Stimulated activated CD4-positive, alpha-beta T cell treated with anti-CD3 and anti-CD28 coated beads, Interleukin-1b, Interleukin-23, amount 100 ng/mL, for 4 hours (primary cell): Measurements from ENCODE around the gene MARCHF6.
"Not testable (repeated sequence)": the region's sequence is repeated elsewhere in the genome, so short reads cannot be mapped to it uniquely, and the experiment has no call there.

Experiments used
- DNase-seq, 2 donors: peaks; one replicate each; pipeline ENCODE4 v3.0.0-alpha.2; 2020; ENCODE audit warnings: low read depth in 2 of 2

MARCHF6 gene

GRCh38 chr5:10324518-10325370 is 28.8 kb upstream of the MARCHF6 start:
- DNase-seq = no peak

DNA sequence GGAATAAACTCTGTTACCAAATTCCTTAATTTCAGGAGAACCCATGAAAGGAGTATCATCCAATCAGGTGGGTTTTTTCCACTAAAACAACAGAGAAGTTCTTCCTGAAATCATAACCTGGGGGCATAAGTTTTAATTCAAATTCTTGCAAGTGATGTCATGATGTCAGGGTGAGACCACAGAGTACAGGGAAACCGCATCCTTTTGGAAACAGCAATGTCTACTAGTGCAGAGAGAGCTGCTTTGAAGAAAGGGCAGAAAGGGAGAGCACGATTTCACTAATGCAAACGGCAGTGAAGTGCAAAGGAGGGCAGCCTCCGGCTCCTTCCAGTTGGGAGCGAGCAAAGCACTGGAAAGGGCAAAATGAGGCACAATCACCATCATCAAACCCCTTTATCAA is 25.2 kb upstream of the MARCHF6 start:
- DNase-seq = no peak

DNA sequence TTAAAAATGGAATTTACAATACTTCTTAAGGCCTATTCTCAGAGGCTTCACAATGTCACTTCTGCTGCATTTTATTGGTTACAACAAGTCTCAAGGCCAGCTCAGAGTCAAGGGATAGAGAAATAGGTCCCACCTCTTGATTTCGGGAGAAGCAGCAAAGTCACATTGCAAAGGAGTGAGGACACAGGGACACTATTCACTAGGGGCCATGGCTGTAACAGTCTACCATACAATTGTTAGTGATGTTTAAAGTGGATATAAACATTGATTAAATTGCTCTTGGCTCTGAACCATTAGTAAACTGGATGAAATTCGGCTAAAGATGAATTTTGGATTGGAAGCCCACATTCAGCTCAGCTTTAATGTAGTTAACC is 24.1 kb upstream of the MARCHF6 start:
- DNase-seq = no peak

DNA sequence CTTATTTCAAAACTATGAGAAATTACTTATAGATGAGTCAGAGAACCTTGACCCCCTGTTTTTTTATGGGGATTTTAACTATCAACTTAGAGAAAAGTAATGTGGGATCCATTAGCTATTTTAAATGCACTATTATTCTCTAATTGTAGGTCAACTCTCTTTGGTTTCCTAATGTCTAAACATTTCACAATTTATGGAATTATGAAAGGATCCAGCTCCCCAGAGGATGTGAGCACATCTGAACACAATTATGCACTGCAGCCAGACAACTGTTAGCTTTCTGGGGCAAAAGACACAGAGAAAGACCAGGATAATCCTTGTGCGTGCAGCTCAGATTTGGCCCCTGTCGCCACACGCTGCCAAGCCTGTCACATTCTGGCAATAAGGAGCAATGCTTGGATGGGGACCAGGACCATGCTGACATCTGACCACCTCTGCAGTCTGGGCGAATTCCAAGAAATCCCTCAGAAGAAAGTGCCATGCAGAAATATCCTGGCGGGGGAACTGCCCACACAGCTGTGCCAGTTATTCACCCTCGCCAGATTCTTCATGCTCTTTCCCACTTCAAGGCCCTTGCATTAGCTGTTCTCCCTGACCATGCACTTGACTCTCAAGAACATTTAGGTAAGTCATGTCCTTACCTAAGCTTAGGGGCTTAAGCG is 23.5 kb upstream of the MARCHF6 start:
- DNase-seq = no peak

DNA sequence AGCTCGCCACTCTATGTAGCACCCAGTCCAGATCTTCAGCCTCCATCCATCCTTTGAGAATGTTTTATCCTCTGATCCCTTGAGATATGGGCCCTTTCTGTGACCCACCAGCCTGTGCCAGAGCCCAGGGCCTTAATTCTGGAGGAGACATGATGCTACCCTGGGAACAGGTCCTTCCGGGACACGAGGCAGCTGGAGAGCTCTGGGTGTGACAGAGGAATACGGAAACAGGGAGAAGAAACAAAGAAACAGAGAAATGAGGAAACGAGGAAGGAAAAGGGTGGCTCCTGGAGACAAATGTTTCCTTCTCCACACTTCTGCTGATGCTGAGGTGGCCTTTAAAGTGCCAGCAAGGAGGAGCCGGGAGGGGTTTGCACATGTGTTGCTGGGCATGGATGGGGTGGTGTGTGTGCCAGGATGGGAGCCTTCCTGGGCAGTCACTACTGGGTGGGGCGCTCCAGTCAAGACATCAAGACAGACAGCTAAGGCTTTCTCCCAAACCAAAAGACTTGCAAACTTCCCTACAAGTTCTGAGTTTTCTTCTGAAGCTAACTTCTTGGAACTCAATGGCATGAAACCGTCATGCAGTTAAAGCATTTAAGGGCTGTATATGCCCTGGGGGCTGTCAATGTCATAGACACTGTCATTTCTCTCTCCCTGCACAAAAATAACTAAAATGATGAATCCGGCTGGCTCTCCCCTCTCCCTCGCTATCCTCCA is 22.8 kb upstream of the MARCHF6 start:
- DNase-seq = no peak

DNA sequence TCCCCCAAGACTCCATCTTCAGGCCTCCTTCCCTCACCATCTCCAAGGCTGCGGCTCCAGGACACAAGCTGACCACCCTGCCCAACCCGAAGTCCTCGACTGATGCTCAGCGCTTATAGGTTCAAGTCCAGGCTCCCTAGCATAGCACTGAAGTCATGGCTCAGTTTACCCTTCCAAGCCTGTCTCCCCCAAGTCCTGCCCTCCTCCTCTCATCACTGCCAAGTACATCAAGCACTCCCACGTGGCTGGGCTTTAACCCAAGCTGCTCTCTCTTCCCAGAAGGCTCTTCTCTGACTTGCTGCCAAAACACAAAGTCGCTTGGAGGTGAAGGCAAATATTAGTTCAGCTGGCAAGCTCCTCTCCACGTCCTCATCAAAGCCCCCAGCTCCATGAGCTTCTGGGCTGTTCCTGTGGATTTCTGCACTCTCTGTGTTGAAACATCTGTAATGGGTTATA is 22.1 kb upstream of the MARCHF6 start:
- DNase-seq = no peak

DNA sequence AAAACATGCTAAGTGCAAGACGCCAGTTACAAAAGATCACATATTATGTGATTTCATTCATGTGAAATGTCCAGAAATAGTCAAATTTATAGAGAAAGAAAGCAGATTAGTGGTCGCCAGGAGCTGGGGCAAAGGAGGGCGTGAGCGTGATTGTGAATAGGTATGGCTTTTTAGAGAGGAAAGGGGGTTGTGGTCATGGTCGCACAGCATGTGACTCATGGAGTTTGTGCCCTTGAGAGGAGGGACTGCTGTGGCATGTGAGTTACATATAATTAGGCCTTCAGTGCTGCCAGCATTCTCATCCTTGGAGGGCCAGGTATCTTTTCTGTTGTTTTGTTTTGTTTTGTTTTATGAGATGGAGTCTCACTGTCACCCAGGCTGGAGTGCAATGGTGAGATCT is 21.2 kb upstream of the MARCHF6 start:
- no peak for DNase-seq

- DNase-seq = no peak
Measured at GRCh38 chr5:10333154-10334006, 20.1 kb upstream of the MARCHF6 start.

GRCh38 chr5:10334831-10335230 is 18.7 kb upstream of the MARCHF6 start:
- no peak for DNase-seq

DNA sequence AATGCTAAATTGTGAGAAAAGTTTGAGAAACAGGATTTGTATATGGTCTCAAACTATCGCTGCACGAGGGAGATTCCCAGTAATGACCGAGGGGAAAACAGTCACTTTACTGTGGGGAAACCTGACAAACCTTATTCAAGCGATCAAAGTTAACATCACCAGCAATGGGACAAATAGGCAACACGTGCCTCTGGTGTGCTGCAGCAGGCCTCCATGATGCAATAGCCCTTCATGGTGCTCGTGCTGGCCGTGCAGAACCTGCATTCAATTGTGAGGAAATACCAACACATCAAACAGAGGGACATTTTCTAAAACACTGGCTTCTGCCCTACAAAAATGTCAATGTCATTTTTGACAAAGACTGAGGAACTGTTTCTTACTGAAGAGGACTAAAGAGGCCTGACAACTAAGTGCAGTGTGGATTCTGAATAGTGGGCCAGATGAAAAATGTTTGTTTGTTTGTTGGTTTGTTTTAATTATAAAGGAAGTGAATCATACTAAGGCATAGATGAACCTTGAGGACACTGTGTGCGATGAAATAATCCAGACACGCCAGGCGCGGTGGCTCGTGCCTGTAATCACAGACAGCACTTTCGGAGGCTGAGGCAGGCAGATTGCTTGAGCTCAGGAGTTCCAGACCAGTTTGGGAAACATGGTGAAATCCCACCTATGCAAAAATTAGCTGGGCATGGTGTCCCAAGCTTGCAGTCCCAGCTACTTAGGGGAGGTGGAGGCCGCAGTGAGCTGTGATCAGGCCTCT is 17.6 kb upstream of the MARCHF6 start:
- no peak for DNase-seq

- no peak for DNase-seq
Measured at GRCh38 chr5:10337107-10337506, 16.4 kb upstream of the MARCHF6 start.

DNA sequence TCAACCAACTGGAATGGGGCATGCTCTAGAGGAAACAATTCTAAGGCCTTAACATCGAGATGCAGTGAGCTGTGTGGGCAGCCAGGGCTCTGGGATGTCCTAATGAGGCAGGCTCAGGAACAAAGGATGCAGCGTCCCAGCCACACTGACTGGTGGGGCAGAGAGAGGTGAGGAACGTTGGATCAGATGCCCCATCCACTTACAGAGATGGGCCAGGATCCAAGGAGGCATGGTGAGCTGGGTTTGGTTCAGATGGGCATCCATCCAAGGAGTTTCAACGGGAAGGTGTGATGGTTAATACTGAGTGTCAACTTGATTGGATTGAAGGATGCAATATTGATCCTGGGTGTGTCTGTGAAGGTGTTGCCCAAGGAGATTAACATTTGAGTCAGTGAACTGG is 15.5 kb upstream of the MARCHF6 start:
- DNase-seq = no peak

DNA sequence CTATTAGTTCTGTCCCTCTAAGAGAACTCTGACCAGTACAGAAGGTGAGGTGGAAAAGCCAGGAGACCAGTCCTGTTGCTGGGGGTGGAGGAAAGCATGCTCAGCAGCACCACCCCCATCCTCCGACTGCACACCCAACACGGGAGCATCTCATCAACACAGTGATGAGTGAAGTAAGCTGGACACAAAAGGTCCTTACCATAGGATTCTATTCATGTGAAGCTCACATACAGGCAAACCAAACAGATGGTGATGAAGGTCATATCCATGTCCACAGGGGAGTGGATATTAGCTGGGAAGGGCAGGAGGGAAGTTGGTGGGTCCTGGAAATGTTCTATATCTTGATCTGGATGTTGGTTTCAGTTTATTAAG is 14.8 kb upstream of the MARCHF6 start:
- DNase-seq = no peak

DNA sequence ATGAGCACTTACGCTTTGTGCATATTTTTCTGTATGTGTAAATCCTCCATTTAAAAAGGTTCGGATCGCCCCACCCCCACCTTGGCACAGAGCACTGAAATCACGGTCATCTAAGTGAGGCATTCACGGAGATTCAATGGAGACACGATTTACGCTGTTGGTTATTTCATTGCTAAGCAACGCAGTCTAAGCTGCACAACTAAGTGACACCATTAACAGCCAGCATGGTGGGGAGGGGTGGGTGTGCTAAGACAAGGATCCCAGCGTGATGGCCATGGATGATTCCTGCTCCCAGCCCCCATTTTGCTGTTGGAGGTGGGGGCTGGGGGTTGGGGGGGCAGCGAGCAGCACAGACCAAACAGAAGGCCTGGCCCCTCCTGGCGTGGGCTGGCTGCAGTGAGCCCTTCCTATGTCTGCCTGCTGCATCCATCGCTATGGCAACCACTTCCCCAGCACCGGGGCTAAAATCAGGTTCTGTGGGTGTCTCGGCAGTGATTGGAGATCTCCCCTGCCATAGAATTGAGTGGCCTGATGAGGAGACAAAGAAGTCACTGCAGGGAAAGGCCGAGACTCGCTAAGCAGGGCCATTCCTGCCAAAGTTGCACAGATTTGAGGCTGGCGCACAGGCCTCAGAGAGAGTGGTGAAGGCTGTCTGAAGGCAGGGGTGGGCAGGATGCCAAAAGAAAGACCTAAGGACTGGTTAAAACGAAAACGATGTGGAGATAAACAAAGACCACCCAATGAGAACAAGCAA is 14.3 kb upstream of the MARCHF6 start:
- DNase-seq = no peak

DNA sequence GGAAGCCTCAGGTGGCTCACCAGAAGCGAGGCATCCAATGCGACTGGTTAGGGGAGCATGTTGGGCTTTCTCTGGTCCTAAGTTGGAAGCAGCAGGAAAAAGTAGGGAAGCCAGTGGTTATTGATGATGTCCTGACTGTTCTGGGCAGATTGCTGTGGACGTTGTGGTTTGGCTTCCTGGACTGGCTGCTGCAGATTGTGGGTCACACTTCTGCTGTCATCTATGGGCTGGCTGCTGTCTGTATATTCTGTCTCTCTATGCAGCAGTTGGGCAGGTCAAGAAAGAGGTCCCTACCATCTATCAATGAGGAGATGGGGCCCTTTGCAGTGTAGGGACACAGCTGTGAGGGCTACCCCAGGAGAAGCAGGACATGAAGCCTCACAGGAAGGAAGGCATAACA is 13.5 kb upstream of the MARCHF6 start:
- no peak for DNase-seq

GRCh38 chr5:10343486-10343885 is 10.0 kb upstream of the MARCHF6 start:
- DNase-seq = no peak

GRCh38 chr5:10344461-10345106 is 8.9 kb upstream of the MARCHF6 start:
- not testable (repeated sequence) for DNase-seq

GRCh38 chr5:10348258-10348657 is 5.2 kb upstream of the MARCHF6 start:
- no peak for DNase-seq

DNA sequence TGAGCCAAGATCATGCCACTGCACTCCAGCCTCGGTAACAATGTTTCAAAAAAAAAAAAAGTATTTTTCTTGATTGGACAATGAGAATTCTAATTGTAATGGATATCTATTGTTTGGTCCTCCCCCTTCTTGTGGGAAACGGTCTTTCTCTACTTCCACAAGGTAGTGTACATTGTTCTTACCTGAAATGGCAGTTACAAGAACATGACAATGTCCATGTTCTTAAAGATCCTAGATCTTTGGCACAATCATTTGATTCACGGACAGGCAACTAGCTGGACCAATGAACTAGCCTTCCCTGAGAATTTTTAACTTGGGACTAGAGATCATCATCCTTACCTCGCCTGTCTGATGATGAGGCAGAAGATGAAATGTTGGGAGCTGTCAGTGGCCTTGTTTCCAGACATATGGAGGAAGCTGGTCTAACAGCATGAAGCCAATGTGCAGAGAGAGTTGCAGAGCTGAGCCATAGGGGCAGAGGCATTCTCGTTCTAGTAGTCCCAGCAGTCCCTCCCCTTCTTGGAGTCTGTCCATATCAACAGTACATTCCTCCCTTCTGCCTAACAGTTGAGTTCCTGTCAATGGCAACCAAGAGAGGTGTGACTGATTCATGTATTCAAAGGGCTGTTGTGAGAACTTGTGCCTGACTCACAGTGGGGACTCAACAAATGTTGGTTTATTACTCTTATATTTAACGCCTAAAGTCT is 2.1 kb upstream of the MARCHF6 start:
- DNase-seq = no peak
